ENCODE data around the gene GALNT13.

Gene GALNT13

DNA sequence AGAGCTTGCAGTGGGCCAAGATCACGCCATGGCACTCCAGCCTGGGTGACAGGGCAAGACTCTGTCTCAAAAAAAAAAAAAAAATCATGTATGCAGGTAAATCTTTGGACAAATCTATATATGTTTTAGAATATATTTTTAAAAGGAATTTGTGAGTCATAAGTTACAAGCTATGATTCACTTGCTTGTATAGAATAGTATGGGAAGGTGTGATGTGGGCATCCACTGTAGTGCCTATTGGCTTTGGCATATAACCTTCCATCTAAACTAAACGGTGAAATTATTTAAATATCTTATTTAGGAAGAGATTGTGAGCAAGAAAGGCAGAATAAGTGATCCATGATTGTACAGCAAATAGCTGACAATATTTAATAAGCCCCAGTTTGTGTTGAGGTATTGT lies 261.1 kb downstream of the GALNT13 start:
- no peak for DNase-seq

DNA sequence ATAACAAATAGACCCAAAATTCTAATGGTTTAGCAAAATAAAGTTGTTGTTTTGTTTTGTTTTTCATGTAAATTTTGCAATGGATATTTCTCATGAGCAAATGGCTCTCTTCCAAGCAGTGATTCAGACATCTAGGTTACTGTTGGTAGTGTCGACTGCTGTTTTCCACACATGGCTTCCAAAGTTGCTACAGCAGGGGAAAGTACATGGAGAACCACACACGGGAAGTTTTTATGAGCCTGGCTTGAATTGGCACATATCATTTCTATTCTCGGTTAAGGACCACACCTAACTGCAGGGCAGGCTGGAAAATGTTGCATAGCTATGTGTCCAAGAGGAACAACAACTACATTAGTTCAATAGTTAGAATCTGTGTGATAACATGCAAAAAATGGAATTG lies 262.1 kb downstream of the GALNT13 start:
- no peak for DNase-seq

DNA sequence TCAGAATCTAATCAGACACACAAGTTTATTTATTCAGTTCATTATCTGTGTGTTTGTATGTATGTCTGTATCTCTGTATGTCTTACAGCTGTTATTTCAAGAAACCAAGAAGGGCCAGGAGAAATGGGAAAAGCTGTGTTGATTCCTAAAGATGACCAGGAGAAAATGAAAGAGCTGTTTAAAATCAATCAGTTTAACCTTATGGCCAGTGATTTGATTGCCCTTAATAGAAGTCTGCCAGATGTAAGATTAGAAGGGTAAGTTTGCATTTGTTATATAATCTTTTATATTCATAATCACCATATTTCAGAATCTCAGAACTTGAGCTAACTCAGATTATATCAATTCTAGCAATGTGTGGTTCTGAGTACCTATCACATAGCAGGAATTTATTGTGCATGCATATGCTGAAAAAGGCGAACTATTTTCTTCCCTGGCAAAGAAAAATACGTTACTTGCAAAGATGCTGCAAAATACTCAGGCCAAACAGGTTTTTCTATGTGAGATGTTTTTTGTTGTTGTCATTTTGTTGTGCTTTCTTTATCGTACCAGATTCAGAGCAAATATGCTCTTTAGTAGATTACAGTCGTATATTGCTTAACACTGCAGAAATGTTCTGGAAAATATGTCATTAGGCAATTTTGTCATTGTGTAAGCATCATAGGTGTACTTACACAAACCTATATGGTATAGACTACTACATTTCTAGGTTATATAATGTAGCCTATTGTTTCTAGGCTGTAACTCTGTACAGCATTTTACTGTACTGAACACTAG lies 268.7 kb downstream of the GALNT13 start:
- no peak for DNase-seq

DNA sequence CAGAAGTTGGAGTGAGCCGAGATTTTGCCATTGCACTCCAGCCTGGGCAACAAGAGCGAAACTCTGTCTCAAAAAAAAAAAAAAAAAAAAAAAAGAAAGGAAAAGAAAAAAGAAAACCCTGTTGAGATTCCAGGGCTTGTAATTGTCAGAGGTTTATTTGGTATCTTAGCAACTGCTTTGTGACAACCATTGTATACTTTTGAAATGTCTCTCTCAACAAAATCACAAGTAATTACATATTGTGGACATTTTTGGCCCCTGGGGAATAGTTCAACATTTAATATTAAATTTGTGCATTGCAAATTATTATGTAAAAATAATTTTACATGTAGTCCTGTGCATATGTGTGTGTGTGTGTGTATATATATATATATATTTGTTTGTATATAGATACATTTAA lies 270.8 kb downstream of the GALNT13 start:
- no peak for DNase-seq

DNA sequence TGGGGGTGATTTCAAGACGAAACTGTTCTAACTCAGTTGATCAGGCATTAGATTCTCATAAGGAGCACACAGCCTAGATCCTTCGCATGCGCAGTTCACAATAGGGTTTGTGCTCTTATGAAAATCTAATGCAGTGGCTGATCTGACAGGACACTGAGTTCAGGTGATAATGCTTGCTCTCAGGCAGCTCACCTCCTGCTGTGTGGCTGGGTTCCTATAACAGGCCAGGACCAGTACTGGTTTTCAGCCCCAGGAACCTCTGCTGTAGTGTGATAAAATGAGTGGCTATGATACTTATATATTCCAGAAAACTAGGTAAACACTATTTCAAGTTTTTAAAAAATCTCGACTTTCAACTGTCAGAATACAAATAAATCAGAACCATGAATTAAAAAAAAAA lies 271.4 kb downstream of the GALNT13 start:
- no peak for DNase-seq

DNA sequence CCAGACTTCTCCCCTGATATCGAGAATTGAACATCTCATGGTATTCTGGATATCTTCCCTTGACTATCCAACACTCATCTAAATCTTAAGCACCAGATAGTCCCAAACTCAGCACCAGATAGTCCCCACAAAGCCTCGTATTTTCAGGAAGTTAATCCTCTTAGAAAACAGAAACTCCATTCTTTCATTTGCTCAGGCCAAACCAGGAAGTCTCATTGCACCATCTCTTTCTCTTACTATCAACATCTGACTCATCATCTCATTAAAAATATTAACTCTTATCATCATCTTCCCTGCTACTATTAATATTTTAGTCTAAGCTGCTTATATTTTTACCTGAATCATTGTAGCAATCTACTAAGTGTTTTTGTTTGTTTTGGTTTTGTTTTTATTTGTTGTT lies 286.4 kb downstream of the GALNT13 start:
- DNase-seq: no peak

DNA sequence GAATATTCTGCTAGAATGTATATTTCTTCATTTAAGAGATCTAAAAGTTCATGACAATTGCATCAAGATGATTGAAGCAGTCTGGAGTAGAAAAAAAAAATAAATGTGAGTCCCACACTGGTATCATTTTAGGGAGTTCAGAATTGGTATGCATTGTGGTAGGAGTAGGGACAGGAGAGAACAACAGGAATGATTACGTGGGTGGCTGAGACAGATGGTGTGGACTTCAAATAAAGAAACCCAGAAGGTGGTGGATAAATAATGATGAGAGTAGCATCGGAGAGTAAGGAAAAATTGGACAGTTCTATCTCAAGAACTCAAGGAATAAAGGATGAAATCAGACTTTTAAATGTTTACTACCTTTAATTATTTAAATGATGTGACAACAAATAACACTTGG lies 289.6 kb downstream of the GALNT13 start:
- DNase-seq: no peak

DNA sequence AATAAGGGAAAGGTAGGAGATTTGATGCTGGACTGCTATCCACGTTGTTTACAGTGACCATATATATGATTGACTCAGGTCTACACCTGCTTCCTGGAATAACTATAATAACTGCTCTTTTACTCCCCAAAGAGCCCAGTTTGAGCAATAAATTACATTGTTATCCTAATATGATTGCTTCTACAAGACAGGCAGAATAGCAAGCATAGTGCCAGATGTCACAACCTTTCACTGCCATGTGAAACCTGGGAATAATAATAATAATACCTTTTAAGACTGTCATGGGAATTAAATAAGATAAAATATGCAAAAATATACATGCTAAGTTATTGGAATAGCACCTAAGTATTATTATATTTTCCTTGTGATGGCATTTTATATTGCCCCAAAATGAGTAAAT lies 298.7 kb downstream of the GALNT13 start:
- no peak for DNase-seq

DNA sequence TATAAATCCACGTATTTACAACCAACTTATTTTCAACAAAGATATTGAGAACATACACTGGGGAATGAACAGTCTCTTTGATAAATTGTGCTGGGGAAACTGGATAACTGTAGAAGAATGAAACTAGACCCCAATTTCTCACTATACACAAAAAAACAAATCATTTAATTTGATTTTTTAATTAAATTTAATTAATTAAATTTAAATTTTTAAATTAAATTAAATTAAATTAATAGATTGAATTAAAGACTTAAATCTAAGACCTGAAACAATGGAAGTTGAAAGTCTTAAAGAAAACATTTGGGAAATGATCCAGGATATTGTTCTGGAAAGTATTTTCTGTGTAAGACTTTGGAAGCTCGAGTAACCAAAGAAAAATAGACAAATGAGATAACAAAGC lies 301.4 kb downstream of the GALNT13 start:
- DNase-seq: no peak

DNA sequence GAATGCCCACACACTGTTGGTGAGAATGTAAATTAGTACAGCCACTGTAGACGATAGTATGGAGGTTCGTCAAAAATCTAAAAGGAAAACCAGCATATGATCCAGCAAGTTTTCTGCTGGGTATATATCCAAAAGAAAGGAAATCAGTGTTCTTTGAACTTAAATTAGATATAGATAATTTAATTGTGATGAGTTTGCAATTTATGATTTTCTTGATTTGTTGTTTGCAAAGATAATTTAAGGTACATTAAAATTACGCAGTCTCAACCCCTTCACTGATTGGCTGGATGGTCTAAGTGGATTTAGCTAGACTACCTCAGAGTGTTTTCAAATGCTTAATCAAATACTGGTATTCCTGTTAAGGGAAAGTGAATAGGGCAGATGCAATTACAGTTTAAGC lies 302.2 kb downstream of the GALNT13 start:
- DNase-seq: no peak

DNA sequence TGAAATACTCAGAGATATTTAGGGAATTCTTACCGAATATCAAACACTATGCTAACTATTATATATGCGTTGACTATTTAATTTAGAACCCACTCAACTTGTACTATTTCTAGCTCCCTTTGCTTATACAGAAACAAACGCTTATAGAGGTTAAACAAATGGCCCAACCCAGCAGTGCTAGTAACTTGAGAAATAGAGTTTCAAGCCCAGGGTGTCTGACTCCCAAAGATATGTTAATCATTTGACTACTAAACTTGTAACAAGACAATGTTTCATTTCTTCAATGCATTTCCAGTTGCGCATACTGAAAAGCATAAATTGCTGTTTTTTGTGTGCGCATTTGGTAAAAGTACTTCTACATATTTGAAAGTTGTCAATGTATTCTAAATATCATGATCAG lies 310.3 kb downstream of the GALNT13 start:
- no peak for DNase-seq

DNA sequence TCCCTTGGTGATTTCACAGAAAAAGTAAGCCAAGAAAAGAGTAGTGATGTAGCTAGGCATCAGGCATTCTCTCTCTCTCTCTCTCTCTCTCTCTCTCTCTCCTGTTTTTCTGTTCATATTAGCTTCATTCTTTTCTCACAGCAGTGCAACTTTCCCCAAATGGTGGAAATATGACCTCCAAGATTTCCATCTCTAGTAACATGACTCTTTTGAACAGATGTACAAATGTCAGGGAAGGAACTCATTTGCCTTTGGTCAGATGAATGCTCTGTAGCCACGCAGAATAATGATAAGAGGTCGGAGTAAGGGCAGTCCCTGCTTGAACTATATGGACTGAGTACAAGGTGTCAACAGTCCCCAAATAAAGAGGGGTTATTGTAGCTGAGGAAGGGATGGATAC lies 316.2 kb downstream of the GALNT13 start:
- DNase-seq: no peak

DNA sequence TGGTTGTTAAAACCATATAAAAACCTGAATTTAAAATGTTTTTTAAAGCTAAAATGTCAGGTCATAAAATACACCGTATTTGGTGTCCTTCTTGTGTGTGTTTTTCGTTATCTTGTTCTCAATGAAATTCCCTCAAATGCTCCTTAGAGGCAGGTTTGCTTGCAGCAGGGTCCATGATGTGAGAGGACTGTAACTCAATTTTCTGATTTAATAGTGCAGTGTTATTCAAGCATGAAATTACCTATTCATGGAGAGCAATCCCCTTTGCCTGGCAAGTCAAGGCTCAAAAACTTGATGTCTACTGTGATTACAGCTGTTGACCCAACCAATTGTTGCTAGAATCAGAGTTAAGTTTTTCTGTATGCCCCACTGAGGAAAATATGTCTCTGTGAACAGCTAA lies 318.2 kb downstream of the GALNT13 start:
- no peak for DNase-seq

DNA sequence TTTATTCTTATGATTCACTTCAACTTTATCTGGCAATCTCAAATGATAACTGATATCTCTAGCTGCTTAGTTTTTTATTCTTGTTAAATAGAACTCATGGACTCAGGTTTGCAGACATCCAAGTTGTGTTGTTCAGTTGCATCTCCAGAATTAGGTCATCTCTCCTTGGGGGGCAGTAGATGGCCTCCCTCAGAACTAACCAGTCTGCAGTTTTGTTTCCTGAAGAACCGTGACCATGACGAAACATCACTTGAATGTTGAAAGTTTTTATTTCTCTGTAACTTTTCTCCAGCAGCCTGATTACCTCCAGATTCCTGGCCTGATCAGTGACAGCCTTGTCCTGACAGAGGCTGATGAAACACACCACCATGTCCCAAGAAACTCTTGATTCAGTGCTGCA lies 321.5 kb downstream of the GALNT13 start:
- no peak for DNase-seq

DNA sequence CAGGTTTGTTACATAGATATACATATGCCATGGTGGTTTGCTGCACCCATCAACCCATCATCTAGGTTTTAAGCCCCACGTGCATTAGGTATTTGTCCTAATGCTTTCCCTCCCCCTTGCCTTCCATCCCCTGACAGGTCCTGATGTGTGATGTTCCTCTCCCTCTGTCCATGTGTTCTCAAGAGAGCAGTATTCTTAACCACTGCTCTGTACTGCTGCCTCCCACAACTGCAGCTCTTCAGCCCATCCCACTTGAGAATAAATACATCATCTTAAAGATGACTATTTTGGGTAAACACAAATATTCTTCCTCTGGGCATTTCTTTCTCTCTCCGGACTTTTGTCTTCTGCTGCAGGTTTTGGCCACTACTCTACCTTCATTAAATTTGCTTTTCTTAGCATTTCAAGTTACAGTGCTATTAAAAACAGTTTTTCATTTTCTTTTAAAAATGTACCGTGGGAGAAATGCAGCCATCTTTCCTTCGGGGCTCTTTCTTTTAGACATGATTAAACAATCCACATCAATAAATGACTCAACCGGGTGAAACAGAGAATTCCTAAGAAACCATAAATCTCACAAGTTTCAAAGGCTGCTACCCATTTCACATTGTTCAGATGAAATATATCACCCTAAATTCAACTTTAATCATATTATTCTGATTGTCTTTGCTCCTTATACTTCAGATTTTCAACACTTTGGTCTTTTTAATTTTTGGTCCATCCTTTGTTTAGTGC lies 323.4 kb downstream of the GALNT13 start:
- no peak for DNase-seq

DNA sequence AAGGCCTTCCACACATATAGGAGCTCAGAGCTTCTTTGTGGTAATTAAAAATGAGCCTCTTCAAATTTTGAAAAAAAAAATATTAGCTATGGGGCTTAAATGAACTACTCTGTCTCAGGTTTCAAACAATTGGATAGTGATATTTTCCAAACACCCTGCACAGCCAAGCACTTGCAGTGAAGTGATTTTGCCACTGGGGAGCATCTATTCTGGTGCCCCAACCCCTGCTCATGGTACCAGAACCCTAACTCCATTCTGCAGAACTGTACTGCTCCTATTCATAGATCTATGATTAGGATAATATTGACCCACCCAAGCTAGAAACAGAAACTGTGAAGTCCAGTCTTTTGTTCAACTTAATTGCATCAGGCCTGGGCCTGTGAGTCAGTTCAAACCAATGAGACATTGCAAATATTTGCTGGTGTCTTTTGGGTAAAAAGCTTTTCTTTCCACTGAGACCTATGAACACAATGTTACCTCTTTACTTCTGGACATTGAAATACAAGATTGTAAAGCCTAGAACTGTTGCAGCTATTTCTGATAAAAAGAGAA lies 324.0 kb downstream of the GALNT13 start:
- DNase-seq: no peak

DNA sequence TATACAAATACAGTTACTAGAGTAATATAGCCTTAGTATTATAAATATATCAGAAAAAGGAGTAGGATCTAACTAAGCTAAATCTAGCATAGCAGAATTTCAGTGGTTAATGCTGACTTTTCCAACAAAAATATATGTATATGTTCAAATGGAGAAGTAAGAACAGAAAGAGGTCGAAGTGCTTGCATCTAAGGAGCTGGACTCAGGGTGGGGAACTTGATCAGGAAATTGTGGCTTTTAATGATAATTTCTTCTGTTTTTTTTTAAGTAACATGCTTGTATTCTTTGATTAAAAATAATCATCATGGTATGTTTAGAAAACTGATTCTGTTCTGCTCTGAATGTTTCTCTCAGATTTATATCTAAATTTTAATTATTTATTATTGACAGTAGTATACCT lies 327.1 kb downstream of the GALNT13 start:
- DNase-seq: no peak

DNA sequence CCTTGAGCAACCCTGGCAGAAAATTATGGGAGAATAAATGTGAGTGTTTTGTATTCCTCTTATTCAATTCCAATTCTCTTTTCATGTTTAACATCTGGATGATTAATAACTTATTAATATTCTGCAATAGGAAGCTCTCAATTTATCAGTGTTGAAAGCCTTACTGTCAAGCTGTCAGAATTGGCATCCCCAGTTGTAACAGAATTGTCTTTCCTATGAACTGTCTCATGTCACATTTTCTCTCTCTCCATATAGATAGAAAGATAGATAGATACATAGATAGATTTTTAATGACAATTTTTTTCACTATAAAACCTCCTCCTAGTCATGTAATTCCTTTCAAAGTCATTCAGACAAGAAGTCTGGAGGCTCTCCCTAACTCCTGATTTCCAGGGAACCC lies 331.5 kb downstream of the GALNT13 start:
- no peak for DNase-seq

DNA sequence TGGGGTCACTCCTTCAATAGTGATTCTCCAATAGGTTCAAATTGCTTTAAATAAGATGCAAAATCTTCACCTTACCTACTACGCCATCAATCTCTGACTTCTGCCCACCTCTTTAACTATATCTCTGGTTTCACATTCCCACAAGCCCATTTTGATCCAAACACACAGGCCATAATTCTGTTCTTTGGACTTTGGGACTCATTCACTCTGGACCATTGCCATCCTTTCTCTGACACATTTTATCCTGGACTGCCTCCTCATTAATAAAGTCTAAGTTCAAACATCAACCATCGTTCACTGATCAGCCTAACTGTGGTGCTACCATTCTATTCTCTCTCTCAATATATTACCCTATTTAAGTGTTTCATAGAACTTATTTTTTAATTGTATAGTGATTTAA lies 332.2 kb downstream of the GALNT13 start:
- DNase-seq: no peak

DNA sequence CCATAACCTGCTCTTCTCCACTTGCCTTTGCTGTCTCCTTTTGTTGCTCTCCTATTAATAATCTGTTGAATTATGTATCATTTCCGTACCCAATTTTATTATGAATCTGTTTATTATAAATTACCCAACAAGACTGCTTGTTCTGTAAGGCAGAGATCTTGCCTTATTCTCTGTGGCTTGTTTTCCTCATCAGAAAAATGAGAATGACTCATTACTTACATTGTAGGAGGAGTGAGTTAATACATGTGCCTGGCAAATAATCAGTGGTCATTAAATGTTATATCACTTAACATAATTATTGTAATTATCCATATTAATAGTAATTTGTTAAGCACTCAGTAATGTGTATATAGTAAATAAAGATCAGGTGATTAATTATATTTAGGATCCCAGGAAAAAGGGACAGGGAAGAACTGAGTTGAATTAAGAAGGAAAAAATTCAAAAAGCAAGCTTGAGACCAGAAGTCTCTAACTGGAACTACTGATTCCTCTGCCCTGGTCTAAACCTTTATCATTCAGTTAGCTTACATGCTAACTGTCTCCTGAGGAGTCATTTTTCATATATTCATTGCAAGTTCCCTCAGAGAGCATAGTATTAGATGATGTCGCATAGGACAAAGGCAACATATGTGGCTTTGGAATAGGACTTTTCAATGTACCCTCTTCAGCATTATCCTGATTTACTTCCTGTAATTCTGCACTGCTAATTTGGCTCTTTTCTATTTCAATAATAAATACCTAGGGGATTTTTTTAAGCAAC lies 335.7 kb downstream of the GALNT13 start:
- no peak for DNase-seq

DNA sequence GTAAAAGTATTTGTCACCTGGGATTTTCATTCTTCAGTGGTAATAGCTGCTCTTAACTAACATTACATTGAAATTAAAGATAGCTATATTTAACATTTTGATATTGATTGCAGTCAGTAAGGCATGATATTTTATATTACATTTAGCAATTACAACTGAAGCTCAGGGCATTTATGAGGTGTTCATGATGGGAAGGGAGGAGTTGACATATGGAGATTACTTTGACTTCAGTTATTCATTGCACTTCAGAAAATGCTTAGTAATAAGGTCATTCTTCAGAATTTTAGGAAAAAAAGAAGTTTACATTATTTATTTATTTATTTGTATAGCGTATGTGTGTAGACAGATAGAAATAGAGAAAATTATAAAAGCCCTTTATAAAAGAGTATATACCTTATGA lies 352.0 kb downstream of the GALNT13 start:
- no peak for DNase-seq

DNA sequence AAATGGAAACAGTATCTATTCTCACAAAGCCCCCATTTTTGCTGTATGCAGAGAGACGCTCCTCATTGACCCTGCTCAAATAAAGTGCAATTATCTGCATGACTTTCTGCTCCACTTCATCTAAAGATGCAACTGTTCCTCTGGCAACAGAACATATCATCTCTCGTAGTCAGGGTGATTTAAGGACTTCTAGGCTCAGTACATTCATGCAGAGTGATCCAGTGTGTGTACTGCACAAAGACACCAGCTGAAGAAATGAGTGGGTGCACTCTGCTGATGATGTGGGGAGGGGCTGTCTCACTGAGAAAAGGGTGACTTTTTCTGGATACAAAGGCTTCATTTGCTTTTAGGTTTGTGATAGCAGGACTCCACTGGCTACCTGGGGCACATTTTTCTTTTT lies 355.2 kb downstream of the GALNT13 start:
- DNase-seq: no peak

DNA sequence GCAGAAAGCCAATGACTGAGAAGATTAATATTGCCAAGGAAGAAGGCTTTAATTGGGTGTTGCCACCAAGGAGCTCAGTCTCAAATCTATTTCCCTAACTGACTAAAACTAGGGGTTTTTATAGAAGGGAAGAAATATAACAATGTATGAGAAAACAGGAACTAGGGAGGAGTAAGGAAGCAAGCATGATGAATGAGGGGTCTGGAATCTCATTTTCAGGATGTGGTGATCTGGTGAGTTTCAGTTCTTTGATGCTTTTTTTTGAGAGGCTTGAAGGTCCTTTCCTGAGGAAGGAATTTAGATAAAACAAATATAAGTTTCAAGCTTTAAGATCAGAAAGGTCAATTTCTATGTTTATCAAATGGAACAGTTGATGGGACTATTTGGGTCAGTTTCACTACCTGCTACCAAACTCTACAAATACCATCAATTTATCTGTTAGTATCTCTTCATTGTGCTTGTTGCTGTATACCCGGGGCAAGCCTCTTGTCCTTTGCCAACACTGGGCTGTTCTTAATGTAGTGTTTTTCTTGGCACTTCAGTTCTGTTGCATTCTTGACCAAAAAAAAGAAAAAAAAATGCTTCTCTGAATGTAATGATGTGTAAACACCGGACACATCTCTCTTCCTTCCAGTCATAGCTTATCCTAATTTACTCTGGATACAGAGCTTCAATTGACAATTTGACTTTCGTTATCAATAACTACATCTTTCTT lies 357.0 kb downstream of the GALNT13 start:
- DNase-seq: no peak
